Mesothelial cell of epicardium (in vitro differentiated cells): Measurements from ENCODE around the gene SFI1. TPM values are rescaled to one million over a fixed set of nuclear protein-coding genes. Genes with fewer than 3 reads are reported as not detected.

Source experiments
- DNase-seq, 2 experiments: peaks; one replicate each; pipeline ENCODE4 v3.0.0; 2021; ENCODE audit warnings: low spot score in 2 of 2; ENCODE audit not compliant: unreplicated experiment in 2 of 2
- H3K27ac Mint-ChIP-seq: 2 replicates; pipeline ENCODE4 v1.8.0; 2021; ENCODE audit warnings: mixed read lengths
- H3K27me3 Mint-ChIP-seq: 2 replicates; pipeline ENCODE4 v1.8.0; 2021; ENCODE audit warnings: low read depth, mixed read lengths
- H3K36me3 Mint-ChIP-seq: 2 replicates; pipeline ENCODE4 v1.8.0; 2021; ENCODE audit warnings: mixed read lengths
- H3K4me1 Mint-ChIP-seq: 2 replicates; pipeline ENCODE4 v1.8.0; 2021; ENCODE audit warnings: mixed read lengths
- H3K4me3 Mint-ChIP-seq: 2 replicates; pipeline ENCODE4 v1.8.0; 2021; ENCODE audit warnings: mild to moderate bottlenecking, moderate library complexity, mixed read lengths
- H3K9me3 Mint-ChIP-seq: 2 replicates; pipeline ENCODE4 v1.8.0; 2021; ENCODE audit warnings: mixed read lengths
- CTCF ChIP-seq: fragments of 200-600 bp; sonication (generic); IDR thresholded peaks from one replicate; pipeline ENCODE4 v1.5.0; 2021; ENCODE audit warnings: antibody characterized with exemption; ENCODE audit not compliant: unreplicated experiment
- total RNA-seq: library from RNA; stranded (reverse); gene quantifications from 3 replicates; pipeline ENCODE4 v1.2.1, GENCODE V29; 2021

SFI1 gene
- total RNA-seq, 1 donor from 2014 or later: 45.7 TPM

- no peak overlapping the region for H3K4me3 Mint-ChIP-seq
- no peak for TF ChIP-seq CTCF
- no peaks in the 10 kb centered on the region for H3K4me1 Mint-ChIP-seq
- H3K27me3 Mint-ChIP-seq: no peaks in the 10 kb centered on the region
- no peak overlapping the region for H3K27ac Mint-ChIP-seq
- H3K36me3 Mint-ChIP-seq: peaks cover 5% of the 10 kb centered on the region
- no peaks in the 10 kb centered on the region for H3K9me3 Mint-ChIP-seq
- no peak for DNase-seq
These were observed 118.6 kb downstream of the SFI1 start for GRCh38 chr22:31614781-31615490.

GRCh38 chr22:31615491-31615860 lies 119.1 kb downstream of the SFI1 start:
- peaks cover 5% of the 10 kb centered on the region for H3K36me3 Mint-ChIP-seq
- no peaks in the 10 kb centered on the region for H3K9me3 Mint-ChIP-seq
- TF ChIP-seq CTCF: no peak
- no peak overlapping the region for H3K27ac Mint-ChIP-seq
- H3K27me3 Mint-ChIP-seq: no peaks in the 10 kb centered on the region
- no peak overlapping the region for H3K4me3 Mint-ChIP-seq
- H3K4me1 Mint-ChIP-seq: no peaks in the 10 kb centered on the region
- no peak for DNase-seq

GRCh38 chr22:31615940-31616314 lies 119.6 kb downstream of the SFI1 start:
- peaks cover 5% of the 10 kb centered on the region for H3K36me3 Mint-ChIP-seq
- H3K27ac Mint-ChIP-seq: no peak overlapping the region
- H3K4me3 Mint-ChIP-seq: no peak overlapping the region
- H3K27me3 Mint-ChIP-seq: no peaks in the 10 kb centered on the region
- no peak for TF ChIP-seq CTCF
- no peaks in the 10 kb centered on the region for H3K4me1 Mint-ChIP-seq
- no peak for DNase-seq
- H3K9me3 Mint-ChIP-seq: no peaks in the 10 kb centered on the region

- H3K9me3 Mint-ChIP-seq: no peaks in the 10 kb centered on the region
- TF ChIP-seq CTCF: no peak
- DNase-seq: no peak
- no peaks in the 10 kb centered on the region for H3K4me1 Mint-ChIP-seq
- H3K27ac Mint-ChIP-seq: no peak overlapping the region
- no peaks in the 10 kb centered on the region for H3K27me3 Mint-ChIP-seq
- no peak overlapping the region for H3K4me3 Mint-ChIP-seq
- peaks cover 5% of the 10 kb centered on the region for H3K36me3 Mint-ChIP-seq
These were observed 120.1 kb downstream of the SFI1 start for GRCh38 chr22:31616315-31616980.

- H3K4me1 Mint-ChIP-seq: no peaks in the 10 kb centered on the region
- peaks cover 3% of the 10 kb centered on the region for H3K36me3 Mint-ChIP-seq
- no peaks in the 10 kb centered on the region for H3K27me3 Mint-ChIP-seq
- no peaks in the 10 kb centered on the region for H3K9me3 Mint-ChIP-seq
- H3K27ac Mint-ChIP-seq: no peak overlapping the region
- DNase-seq: no peak
- no peak for TF ChIP-seq CTCF
- H3K4me3 Mint-ChIP-seq: no peak overlapping the region
These were observed 121.7 kb downstream of the SFI1 start for GRCh38 chr22:31618057-31618456.
